Measurements from ENCODE around the gene SLC22A15. TPM values are rescaled to one million over a fixed set of nuclear protein-coding genes. Genes with fewer than 3 reads are reported as not detected.

The SLC22A15 gene
- total and polyA plus RNA-seq, 12 donors, result 0.97 to 13.1 (median 7.7) TPM

DNA sequence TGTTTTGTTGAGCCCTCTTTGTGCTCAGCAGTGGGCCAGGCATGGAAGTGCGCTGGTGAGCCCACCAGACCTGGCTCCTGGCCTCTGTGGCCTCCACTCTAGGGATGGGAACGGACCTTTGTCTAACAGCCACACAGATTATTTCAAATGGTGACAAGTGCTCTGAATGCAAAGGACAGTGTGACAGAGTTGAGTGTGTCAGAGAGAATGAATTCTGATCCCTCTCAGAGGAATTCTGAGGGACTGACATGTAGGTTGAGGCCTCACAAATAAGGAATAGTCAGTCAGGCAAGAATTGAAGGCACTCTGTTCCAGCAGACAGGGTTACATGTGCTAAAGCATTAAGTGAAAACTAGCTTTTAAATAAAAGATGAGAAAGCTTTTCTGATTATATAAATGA, 123.6 kb downstream of the SLC22A15 start:
- DNase-seq (no peak), ATAC-seq (no peak)
- 85 to 93% methylated on average over 2 of the region's 2 CpGs for WGBS, 2 donors
- H3K4me3 ChIP-seq, result no peak overlapping the region
- peaks cover 0 to 3% (median 0%) of the 10 kb centered on the region in 9 donors for H3K4me1 ChIP-seq
- H3K27ac ChIP-seq, result no peak overlapping the region
- no peaks in the 10 kb centered on the region for H3K27me3 ChIP-seq
- peaks cover 0 to 8% (median 0%) of the 10 kb centered on the region in 9 donors for H3K36me3 ChIP-seq
- intact Hi-C loops (cut with DNase I), result no loop called here
- peaks cover 0 to 18% (median 8%) of the 10 kb centered on the region in 11 donors for H3K9me3 ChIP-seq
- TF ChIP-seq CTCF (IDR thresholded peaks at IDR 0.05), result no peak

- no peak for TF ChIP-seq CTCF (IDR thresholded peaks at IDR 0.05)
- intact Hi-C loops (cut with DNase I), result no loop called here
- H3K4me1 ChIP-seq, result no peaks in the 10 kb centered on the region
- no peak for DNase-seq
- no peaks in the 10 kb centered on the region for H3K36me3 ChIP-seq
- H3K27me3 ChIP-seq, result no peaks in the 10 kb centered on the region
- no peaks in the 10 kb centered on the region for H3K9me3 ChIP-seq
- WGBS, 2 donors, result 67 to 68% methylated on average over 3 of the region's 3 CpGs
- H3K4me3 ChIP-seq, result no peak overlapping the region
- no peak overlapping the region for H3K27ac ChIP-seq
- ATAC-seq, result no peak
Measured at GRCh38 chr1:116104667-116105066, 128.4 kb downstream of the SLC22A15 start.

DNA sequence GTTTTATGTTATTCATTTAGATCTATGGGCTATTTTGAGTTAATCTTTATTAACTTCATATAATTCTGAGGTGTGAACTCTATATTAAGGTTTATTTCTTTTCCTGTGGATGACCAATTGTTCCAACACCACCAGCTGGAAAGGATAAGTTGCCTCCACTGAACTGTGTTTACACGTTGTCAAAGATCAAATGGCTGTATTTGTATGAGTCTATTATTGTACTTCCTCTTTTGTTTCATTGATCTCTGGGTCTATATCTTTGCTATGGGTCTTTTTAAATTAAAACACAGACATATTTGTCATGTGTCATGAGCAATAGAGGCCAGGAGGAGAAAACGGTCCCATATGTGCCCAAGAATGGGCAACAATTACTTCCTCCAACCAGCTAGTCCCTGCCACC, 129.7 kb downstream of the SLC22A15 start:
- H3K27ac ChIP-seq, result no peak overlapping the region
- DNase-seq, result no peak
- TF ChIP-seq CTCF (IDR thresholded peaks at IDR 0.05), result no peak
- H3K9me3 ChIP-seq, result no peaks in the 10 kb centered on the region
- no peaks in the 10 kb centered on the region for H3K27me3 ChIP-seq
- intact Hi-C loops (cut with DNase I), result no loop called here
- peaks cover 0 to 5% (median 0%) of the 10 kb centered on the region in 9 donors for H3K4me1 ChIP-seq
- 64 to 66% methylated on average over 2 of the region's 2 CpGs for WGBS, 2 donors
- no peak for ATAC-seq
- H3K36me3 ChIP-seq, result no peaks in the 10 kb centered on the region
- no peak overlapping the region for H3K4me3 ChIP-seq

- intact Hi-C loops (cut with DNase I), result no loop called here
- Histone ChIP-seq H3K27me3 (no peaks in the 10 kb centered on the region), H3K27ac (no peak overlapping the region), H3K9me3 (no peaks in the 10 kb centered on the region), H3K4me3 (no peak overlapping the region), H3K36me3 (no peaks in the 10 kb centered on the region), H3K4me1 (peaks cover 0 to 5% (median 0%) of the 10 kb centered on the region in 9 donors)
- TF ChIP-seq CTCF (IDR thresholded peaks at IDR 0.05), result no peak
- DNase-seq (no peak), ATAC-seq (no peak)
- WGBS, 2 donors, result 86 to 90% methylated on average over 4 of the region's 4 CpGs
Measured at GRCh38 chr1:116106646-116107045, 130.3 kb downstream of the SLC22A15 start.
